ENCODE measurements around the gene AGMO. TPM values are rescaled to one million over a fixed set of nuclear protein-coding genes. Genes with fewer than 3 reads are reported as not detected.

The AGMO gene
- total RNA-seq, 1 experiment from 2014 or later: 0.11 TPM

DNA sequence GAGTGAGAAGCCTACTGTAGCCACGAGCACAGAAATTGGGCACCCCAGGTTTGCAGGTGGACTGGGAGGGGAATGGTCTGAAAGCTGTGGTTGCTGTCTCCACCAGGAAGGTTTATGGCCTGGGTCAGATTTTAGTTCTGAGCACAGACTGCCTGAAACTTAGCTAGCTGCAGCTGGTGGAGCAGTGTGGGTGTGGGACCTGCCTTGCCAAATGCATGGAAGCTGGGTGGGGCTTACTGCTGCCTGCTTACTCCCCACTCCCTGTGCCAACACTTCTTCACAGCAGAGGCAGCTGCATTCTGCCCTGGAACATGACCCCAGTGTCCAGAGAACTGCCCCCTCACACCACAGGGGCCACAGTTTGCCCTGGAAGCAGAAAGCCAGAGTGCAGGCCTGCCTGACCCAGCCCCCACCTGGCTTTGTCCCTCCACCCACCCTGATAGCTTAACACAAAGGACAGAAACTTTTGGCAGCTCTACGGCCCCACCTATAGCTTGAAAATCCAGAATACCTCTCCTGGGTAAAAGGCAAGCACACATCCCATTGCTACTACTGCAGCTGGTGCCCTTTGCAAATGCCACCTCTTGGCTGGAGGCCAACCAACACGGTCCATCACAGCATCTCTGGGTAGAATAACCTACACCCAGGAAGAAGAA, 281.6 kb downstream of the AGMO start:
- Histone ChIP-seq H3K27ac (ENCODE audit: low read length) (no peak overlapping the region), H3K4me1 (ENCODE audit: insufficient read depth, low read length) (no peaks in the 10 kb centered on the region), H3K9ac (ENCODE audit: low read length) (no peak overlapping the region), H3K36me3 (ENCODE audit: low read depth, low read length) (no peaks in the 10 kb centered on the region), H4K20me1 (ENCODE audit: low read length) (no peaks in the 10 kb centered on the region), H3K27me3 (ENCODE audit: low read length) (no peaks in the 10 kb centered on the region), H3K4me2 (ENCODE audit: low read length) (no peak overlapping the region), H3K9me2 (replicated peaks; ENCODE audit: low read length) (no peaks in the 10 kb centered on the region), H3K9me3 (ENCODE audit: low read length) (peaks cover 10% of the 10 kb centered on the region), H2AFZ (ENCODE audit: low read length) (no peak overlapping the region), H3K79me2 (ENCODE audit: low read length) (no peaks in the 10 kb centered on the region), H3F3A (ENCODE audit: low read length, unreplicated experiment) (no peaks in the 10 kb centered on the region), H3K4me3 (ENCODE audit: low read length) (no peak overlapping the region)
- DNase-seq (no peak), ATAC-seq (no peak)
- intact Hi-C loops (cut with micrococcal nuclease): no loop called here
- BruUV-seq (replicated peaks): no TSS peak
- POLR2A ChIA-PET (ENCODE audit: unreplicated experiment): no interaction called here
- CTCF ChIA-PET: no interaction called here
- TF ChIP-seq EZH2 (IDR thresholded peaks at IDR 0.05; ENCODE audit: low read length, unreplicated experiment) (no peak), EZH2phosphoT487 (IDR thresholded peaks at IDR 0.05; ENCODE audit: borderline replicate concordance, low read length) (no peak)
- TF ChIP-seq, protein P1, sequence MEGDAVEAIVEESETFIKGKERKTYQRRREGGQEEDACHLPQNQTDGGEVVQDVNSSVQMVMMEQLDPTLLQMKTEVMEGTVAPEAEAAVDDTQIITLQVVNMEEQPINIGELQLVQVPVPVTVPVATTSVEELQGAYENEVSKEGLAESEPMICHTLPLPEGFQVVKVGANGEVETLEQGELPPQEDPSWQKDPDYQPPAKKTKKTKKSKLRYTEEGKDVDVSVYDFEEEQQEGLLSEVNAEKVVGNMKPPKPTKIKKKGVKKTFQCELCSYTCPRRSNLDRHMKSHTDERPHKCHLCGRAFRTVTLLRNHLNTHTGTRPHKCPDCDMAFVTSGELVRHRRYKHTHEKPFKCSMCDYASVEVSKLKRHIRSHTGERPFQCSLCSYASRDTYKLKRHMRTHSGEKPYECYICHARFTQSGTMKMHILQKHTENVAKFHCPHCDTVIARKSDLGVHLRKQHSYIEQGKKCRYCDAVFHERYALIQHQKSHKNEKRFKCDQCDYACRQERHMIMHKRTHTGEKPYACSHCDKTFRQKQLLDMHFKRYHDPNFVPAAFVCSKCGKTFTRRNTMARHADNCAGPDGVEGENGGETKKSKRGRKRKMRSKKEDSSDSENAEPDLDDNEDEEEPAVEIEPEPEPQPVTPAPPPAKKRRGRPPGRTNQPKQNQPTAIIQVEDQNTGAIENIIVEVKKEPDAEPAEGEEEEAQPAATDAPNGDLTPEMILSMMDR (conservative IDR thresholded peaks at IDR 0.05; ENCODE audit: low read depth, low read length): no peak

DNA sequence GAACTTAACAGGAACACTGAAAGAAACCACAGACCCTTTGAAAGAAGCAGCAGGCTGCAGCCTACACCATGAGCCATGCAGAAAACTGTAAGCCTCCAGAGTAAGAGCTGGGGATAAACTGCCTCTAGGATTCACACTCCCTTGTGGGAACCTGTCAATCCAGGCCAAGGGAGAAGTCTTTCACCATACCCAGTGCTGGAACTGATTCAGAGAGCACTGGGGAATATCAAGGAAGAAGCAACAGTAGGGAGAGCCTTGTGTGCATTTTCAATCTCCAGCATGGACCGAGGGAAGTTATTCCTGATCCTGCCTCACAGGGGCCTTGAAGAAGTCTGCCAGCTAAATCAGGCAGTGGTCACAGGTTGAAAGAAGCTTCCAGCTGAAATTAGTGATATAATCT, 282.2 kb downstream of the AGMO start:
- no peak for ATAC-seq
- no peaks in the 10 kb centered on the region for H3K36me3 ChIP-seq (ENCODE audit: low read depth, low read length)
- CTCF ChIA-PET: no interaction called here

DNA sequence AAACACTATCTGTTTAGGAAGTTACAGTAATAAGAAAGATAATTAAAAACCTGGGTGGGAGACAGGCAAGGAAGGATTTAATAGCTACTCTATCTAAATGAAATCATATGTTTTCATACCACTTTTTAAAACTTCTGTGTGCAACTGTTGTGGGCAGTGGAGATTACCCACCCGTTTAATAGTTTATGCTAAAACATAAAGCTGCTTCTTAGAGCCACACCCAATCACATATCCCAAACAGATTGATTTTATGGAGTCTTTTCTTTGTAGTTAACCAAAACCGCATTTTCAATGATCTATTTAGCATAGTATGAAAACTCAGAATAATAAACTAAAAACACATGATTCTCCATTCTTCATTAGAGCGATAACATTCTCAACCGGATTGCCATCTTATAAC, 304.1 kb downstream of the AGMO start:
- H3K27ac ChIP-seq (ENCODE audit: low read length): no peak overlapping the region
- H3K4me1 ChIP-seq (ENCODE audit: insufficient read depth, low read length): no peaks in the 10 kb centered on the region
- H3K9me3 ChIP-seq (ENCODE audit: low read length): no peaks in the 10 kb centered on the region
- ChIA-PET CTCF (no interaction called here), POLR2A (ENCODE audit: unreplicated experiment) (no interaction called here)
- no peaks in the 10 kb centered on the region for H3F3A ChIP-seq (ENCODE audit: low read length, unreplicated experiment)
- intact Hi-C loops (cut with micrococcal nuclease): no loop called here
- no peaks in the 10 kb centered on the region for H3K79me2 ChIP-seq (ENCODE audit: low read length)
- DNase-seq (no peak), ATAC-seq (no peak)
- no peaks in the 10 kb centered on the region for H3K9me2 ChIP-seq (replicated peaks; ENCODE audit: low read length)
- H3K4me2 ChIP-seq (ENCODE audit: low read length): no peak overlapping the region
- H4K20me1 ChIP-seq (ENCODE audit: low read length): no peaks in the 10 kb centered on the region
- TF ChIP-seq EZH2phosphoT487 (IDR thresholded peaks at IDR 0.05; ENCODE audit: borderline replicate concordance, low read length) (no peak), EZH2 (IDR thresholded peaks at IDR 0.05; ENCODE audit: low read length, unreplicated experiment) (no peak)
- TF ChIP-seq, protein P1 (conservative IDR thresholded peaks at IDR 0.05; ENCODE audit: low read depth, low read length): no peak
- no peak overlapping the region for H3K4me3 ChIP-seq (ENCODE audit: low read length)
- H3K36me3 ChIP-seq (ENCODE audit: low read depth, low read length): no peaks in the 10 kb centered on the region
- BruUV-seq (replicated peaks): no TSS peak
- H3K27me3 ChIP-seq (ENCODE audit: low read length): no peaks in the 10 kb centered on the region
- no peak overlapping the region for H2AFZ ChIP-seq (ENCODE audit: low read length)
- no peak overlapping the region for H3K9ac ChIP-seq (ENCODE audit: low read length)

More for the DNA sequence above, 282.2 kb downstream of the AGMO start:
- H3K9ac ChIP-seq (ENCODE audit: low read length): no peak overlapping the region
- POLR2A ChIA-PET (ENCODE audit: unreplicated experiment): no interaction called here
- BruUV-seq (replicated peaks): no TSS peak
- no peak overlapping the region for H2AFZ ChIP-seq (ENCODE audit: low read length)
- intact Hi-C loops (cut with micrococcal nuclease): no loop called here
- H3K4me3 ChIP-seq (ENCODE audit: low read length): no peak overlapping the region
- H3K79me2 ChIP-seq (ENCODE audit: low read length): no peaks in the 10 kb centered on the region
- DNase-seq: no peak
- no peaks in the 10 kb centered on the region for H3F3A ChIP-seq (ENCODE audit: low read length, unreplicated experiment)
- no peaks in the 10 kb centered on the region for H3K27me3 ChIP-seq (ENCODE audit: low read length)
- no peak overlapping the region for H3K27ac ChIP-seq (ENCODE audit: low read length)
- no peaks in the 10 kb centered on the region for H3K9me2 ChIP-seq (replicated peaks; ENCODE audit: low read length)
- H3K4me2 ChIP-seq (ENCODE audit: low read length): no peak overlapping the region
- TF ChIP-seq, protein P1 (conservative IDR thresholded peaks at IDR 0.05; ENCODE audit: low read depth, low read length): no peak
- TF ChIP-seq EZH2phosphoT487 (IDR thresholded peaks at IDR 0.05; ENCODE audit: borderline replicate concordance, low read length) (no peak), EZH2 (IDR thresholded peaks at IDR 0.05; ENCODE audit: low read length, unreplicated experiment) (no peak)
- no peaks in the 10 kb centered on the region for H3K4me1 ChIP-seq (ENCODE audit: insufficient read depth, low read length)
- H3K9me3 ChIP-seq (ENCODE audit: low read length): peaks cover 14% of the 10 kb centered on the region
- H4K20me1 ChIP-seq (ENCODE audit: low read length): no peaks in the 10 kb centered on the region

Measured in PC-3 (cell line).